Fibroblast of lung (primary cell): Measurements from ENCODE around the gene ARPP19.

ENCODE experiments used
- CTCF ChIP-seq, 2 donors: IDR thresholded peaks in 1 of 2; conservative IDR thresholded peaks in 1 of 2; 1 replicate in 1 of 2; 2 replicates in 1 of 2; pipeline ENCODE4 v1.5.1; 2011 to 2012; ENCODE audit warnings: low read length in 2 of 2, control low read depth in 1 of 2, inconsistent platforms in 1 of 2, low read depth in 1 of 2, mild to moderate bottlenecking in 1 of 2
- EZH2 ChIP-seq: IDR thresholded peaks from 2 replicates; pipeline ENCODE4 v1.5.1; 2012; ENCODE audit warnings: low read length, control low read depth, mild to moderate bottlenecking; ENCODE audit errors: missing control alignments

- no peak for TF ChIP-seq CTCF (conservative IDR thresholded peaks at IDR 0.05 in 1 of 2, IDR thresholded peaks at IDR 0.05 in 1 of 2; ENCODE audit: low read depth in 1 of 2, low read length in 2 of 2)
- TF ChIP-seq EZH2, result no peak
Measured at GRCh38 chr15:52568601-52569585, at the start of gene ARPP19.
